SU-DHL-6 (cell line): ENCODE data around the gene NCOA1.

Source experiments
- H2AFZ ChIP-seq: fragments of 200-600 bp; sonication (generic); 2 replicates; pipeline ENCODE4 v1.6.1; 2014; ENCODE audit warnings: low read depth, mild to moderate bottlenecking, moderate library complexity, mixed read lengths, antibody characterized with exemption, low read length; ENCODE audit not compliant: severe bottlenecking
- H3F3A ChIP-seq: fragments of 200-600 bp; shearing (Covaris generic); 2 replicates; pipeline ENCODE4 v1.6.0; 2016; ENCODE audit warnings: antibody characterized with exemption, mild to moderate bottlenecking; ENCODE audit not compliant: insufficient read depth
- H3K27ac ChIP-seq: fragments of 200-600 bp; sonication (generic); 2 replicates; pipeline ENCODE4 v1.5.1; 2016; ENCODE audit warnings: low read depth, mild to moderate bottlenecking, low read length, moderate library complexity, mixed read lengths
- H3K27me3 ChIP-seq: fragments of 200-600 bp; sonication (generic), shearing (Covaris generic); 2 replicates; pipeline ENCODE4 v1.6.0; 2014; ENCODE audit warnings: mild to moderate bottlenecking, low read length
- H3K36me3 ChIP-seq: fragments of 200-600 bp; sonication (generic); 2 replicates; pipeline ENCODE4 v1.6.1; 2014; ENCODE audit warnings: mild to moderate bottlenecking, low read length, mixed read lengths
- H3K4me2 ChIP-seq: fragments of 300-600, 200-600 bp; shearing (Covaris generic), sonication (generic); 2 replicates; pipeline ENCODE4 v1.6.0; 2014; ENCODE audit warnings: low read length, low read depth, mild to moderate bottlenecking; ENCODE audit not compliant: poor library complexity, severe bottlenecking
- H3K4me3 ChIP-seq: fragments of 200-600 bp; sonication (generic); 2 replicates; pipeline ENCODE4 v1.5.1; 2014; ENCODE audit warnings: antibody characterized with exemption, low read length, mild to moderate bottlenecking, mixed read lengths; ENCODE audit not compliant: insufficient read depth, poor library complexity, severe bottlenecking
- H3K79me2 ChIP-seq: fragments of 200-600 bp; sonication (generic); 2 replicates; pipeline ENCODE4 v1.6.1; 2014; ENCODE audit warnings: mild to moderate bottlenecking, low read length, moderate library complexity; ENCODE audit not compliant: insufficient read depth
- H3K9ac ChIP-seq: fragments of 200-600 bp; sonication (generic); 2 replicates; pipeline ENCODE4 v1.7.0; 2014; ENCODE audit warnings: mild to moderate bottlenecking, low read length
- H3K9me2 ChIP-seq: fragments of 200-600 bp; sonication (generic); replicated peaks from 2 replicates; pipeline ENCODE4 v1.6.1; 2014; ENCODE audit warnings: low read length; ENCODE audit not compliant: insufficient read depth
- H3K9me3 ChIP-seq: fragments of 200-600 bp; sonication (generic); 2 replicates; pipeline ENCODE4 v1.6.1; 2014; ENCODE audit warnings: low read length, mixed read lengths; ENCODE audit not compliant: insufficient read depth
- H4K20me1 ChIP-seq: fragments of 200-600 bp; sonication (generic); 2 replicates; pipeline ENCODE4 v1.6.1; 2014; ENCODE audit warnings: low read depth, mild to moderate bottlenecking, antibody characterized with exemption, low read length, moderate library complexity, mixed read lengths
- EZH2phosphoT487 ChIP-seq: fragments of 200-600 bp; sonication (generic), shearing (Covaris generic); conservative IDR thresholded peaks from 2 replicates; pipeline ENCODE4 v1.6.1; 2018; ENCODE audit warnings: mild to moderate bottlenecking, antibody characterized with exemption, low read length, moderate library complexity, mixed read lengths
- TF ChIP-seq, protein P1 (sequence below): fragments of 200-600 bp; sonication (generic); IDR thresholded peaks from one replicate; pipeline ENCODE4 v1.5.1; 2017; ENCODE audit warnings: antibody characterized with exemption, mild to moderate bottlenecking, low read length, moderate library complexity; ENCODE audit not compliant: insufficient read depth, poor library complexity, severe bottlenecking

The NCOA1 gene

DNA sequence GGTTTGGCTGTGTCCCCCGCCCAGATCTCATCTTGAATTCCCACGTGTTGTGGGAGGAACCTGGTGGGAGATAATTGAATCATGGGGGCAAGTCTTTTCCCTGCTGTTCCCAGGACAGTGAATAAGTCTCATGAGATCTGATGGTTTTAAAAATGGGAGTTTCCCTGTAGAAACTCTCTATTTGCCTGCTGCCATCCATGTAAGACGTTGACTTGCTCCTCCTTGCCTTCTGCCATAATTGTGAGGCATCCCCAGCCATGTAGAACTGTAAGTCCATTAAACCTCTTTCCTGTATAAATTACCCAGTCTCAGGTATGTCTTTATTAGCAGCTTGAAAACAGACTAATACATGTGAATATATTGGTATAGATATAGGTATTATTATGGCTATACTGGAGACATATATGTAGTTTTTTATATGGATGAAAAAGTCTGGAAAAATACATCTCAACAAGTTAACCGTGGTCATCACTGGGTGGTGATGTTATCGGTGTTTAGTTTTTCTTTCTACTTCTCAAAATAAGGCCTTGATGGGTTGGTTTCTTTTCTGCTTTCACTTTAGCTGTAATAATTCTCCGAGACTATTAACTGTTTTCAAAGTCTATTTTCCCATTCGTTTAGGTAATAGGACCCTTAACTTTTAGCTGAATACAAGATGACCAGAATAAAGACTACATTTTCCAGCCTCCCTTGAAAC, 39.1 kb upstream of the NCOA1 start:
- no peaks in the 10 kb centered on the region for H3F3A ChIP-seq
- H3K27ac ChIP-seq = no peak overlapping the region
- no peak for TF ChIP-seq EZH2phosphoT487
- TF ChIP-seq, protein P1, sequence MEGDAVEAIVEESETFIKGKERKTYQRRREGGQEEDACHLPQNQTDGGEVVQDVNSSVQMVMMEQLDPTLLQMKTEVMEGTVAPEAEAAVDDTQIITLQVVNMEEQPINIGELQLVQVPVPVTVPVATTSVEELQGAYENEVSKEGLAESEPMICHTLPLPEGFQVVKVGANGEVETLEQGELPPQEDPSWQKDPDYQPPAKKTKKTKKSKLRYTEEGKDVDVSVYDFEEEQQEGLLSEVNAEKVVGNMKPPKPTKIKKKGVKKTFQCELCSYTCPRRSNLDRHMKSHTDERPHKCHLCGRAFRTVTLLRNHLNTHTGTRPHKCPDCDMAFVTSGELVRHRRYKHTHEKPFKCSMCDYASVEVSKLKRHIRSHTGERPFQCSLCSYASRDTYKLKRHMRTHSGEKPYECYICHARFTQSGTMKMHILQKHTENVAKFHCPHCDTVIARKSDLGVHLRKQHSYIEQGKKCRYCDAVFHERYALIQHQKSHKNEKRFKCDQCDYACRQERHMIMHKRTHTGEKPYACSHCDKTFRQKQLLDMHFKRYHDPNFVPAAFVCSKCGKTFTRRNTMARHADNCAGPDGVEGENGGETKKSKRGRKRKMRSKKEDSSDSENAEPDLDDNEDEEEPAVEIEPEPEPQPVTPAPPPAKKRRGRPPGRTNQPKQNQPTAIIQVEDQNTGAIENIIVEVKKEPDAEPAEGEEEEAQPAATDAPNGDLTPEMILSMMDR = no peak
- no peaks in the 10 kb centered on the region for H3K9me2 ChIP-seq
- H3K36me3 ChIP-seq = no peaks in the 10 kb centered on the region
- H3K27me3 ChIP-seq = no peaks in the 10 kb centered on the region
- H4K20me1 ChIP-seq = no peaks in the 10 kb centered on the region
- no peaks in the 10 kb centered on the region for H3K79me2 ChIP-seq
- no peak overlapping the region for H3K9ac ChIP-seq
- H3K9me3 ChIP-seq = no peaks in the 10 kb centered on the region
- no peak overlapping the region for H2AFZ ChIP-seq
- no peak overlapping the region for H3K4me3 ChIP-seq
- no peak overlapping the region for H3K4me2 ChIP-seq

DNA sequence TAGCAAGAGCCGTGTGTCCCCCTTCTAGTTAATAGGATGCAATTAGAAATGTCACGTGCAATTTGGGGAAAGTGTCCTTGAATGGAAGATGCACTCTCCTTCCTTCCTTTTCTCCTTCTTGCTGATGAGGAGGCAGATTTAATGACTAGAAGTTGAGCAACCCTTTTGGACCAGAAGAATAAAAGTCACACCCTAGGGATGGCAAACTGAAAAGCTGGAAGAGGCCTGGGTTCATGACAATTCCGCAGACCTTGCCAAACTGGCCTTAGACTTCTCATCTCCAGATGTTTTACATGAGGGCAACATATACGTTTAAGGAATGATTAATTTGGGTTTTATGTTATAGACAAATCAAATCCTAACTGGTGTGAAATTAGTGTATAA, 38.6 kb upstream of the NCOA1 start:
- Histone ChIP-seq H3K36me3 (no peaks in the 10 kb centered on the region), H3K9ac (no peak overlapping the region), H4K20me1 (no peaks in the 10 kb centered on the region), H3K9me3 (no peaks in the 10 kb centered on the region), H3K79me2 (no peaks in the 10 kb centered on the region), H3K4me2 (no peak overlapping the region), H2AFZ (no peak overlapping the region), H3K9me2 (no peaks in the 10 kb centered on the region), H3K27ac (no peak overlapping the region), H3K27me3 (no peaks in the 10 kb centered on the region), H3K4me3 (no peak overlapping the region), H3F3A (no peaks in the 10 kb centered on the region)
- TF ChIP-seq, protein P1 = no peak
- TF ChIP-seq EZH2phosphoT487 = no peak

DNA sequence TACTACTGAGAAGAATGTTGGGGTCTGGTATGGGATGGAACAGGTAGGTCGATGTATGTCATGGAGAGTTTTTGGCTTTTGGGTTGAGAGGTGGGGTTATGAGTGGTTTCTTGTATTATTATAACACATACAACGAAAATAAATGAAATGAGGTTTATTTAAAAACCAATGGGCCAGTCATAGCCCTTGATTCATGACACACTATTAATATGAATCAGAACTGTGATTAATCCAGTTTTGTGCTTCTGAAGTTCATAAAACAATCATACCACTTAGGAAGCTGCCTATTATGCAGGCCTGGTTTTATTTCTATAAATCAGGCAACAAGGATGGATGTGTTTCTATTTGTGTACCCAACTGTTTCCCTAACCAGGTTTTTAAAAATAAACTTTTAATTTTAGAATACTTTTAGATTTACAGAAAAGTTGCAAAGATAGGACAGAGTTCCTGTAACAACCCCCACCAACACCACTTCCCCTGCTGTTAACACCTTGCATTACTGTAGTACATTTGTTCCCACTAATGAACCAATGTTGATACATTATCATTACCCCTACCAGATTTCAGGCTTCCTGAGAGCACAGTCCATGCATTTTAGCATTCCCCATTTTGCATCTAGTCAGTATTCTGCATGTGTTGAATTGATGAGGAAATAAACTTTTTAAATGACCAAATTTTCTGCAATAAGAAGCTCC, 37.5 kb upstream of the NCOA1 start:
- H3K9ac ChIP-seq = no peak overlapping the region
- H3K9me2 ChIP-seq = no peaks in the 10 kb centered on the region
- no peaks in the 10 kb centered on the region for H4K20me1 ChIP-seq
- H3K36me3 ChIP-seq = no peaks in the 10 kb centered on the region
- H3K79me2 ChIP-seq = no peaks in the 10 kb centered on the region
- H3K27me3 ChIP-seq = no peaks in the 10 kb centered on the region
- no peak overlapping the region for H2AFZ ChIP-seq
- no peak overlapping the region for H3K4me3 ChIP-seq
- H3F3A ChIP-seq = no peaks in the 10 kb centered on the region
- no peak overlapping the region for H3K27ac ChIP-seq
- TF ChIP-seq EZH2phosphoT487 = no peak
- TF ChIP-seq, protein P1 = no peak
- H3K4me2 ChIP-seq = no peak overlapping the region
- H3K9me3 ChIP-seq = no peaks in the 10 kb centered on the region
